K562 (cell line): ENCODE data around the gene PODXL. TPM values are rescaled to one million over a fixed set of nuclear protein-coding genes. Genes with fewer than 3 reads are reported as not detected.

ENCODE experiments used
- TSC22D4 ChIP-seq: fragments of 450-650 bp; IDR thresholded peaks from 2 replicates; pipeline ENCODE4 v1.6.1; 2016; ENCODE audit warnings: missing genetic modification characterization, missing biosample characterization, control low read depth
- ZFP1 ChIP-seq: fragments of 450-650 bp; formaldehyde crosslinking; IDR thresholded peaks from 2 replicates; pipeline ENCODE4 v1.4.0; 2020; ENCODE audit warnings: mild to moderate bottlenecking, mixed read lengths
- ZKSCAN1 ChIP-seq: fragments of 150-350 bp; IDR thresholded peaks from 2 replicates; pipeline ENCODE4 v1.6.1; 2016; ENCODE audit warnings: low read depth, low read length
- ZNF444 ChIP-seq: fragments of 250-450 bp; sonication (Bioruptor Pico); IDR thresholded peaks from 2 replicates; pipeline ENCODE4 v1.4.0; 2020; ENCODE audit warnings: mild to moderate bottlenecking, moderate library complexity
- polyA plus RNA-seq, 8 experiments: library from polyadenylated mRNA; depleted of rRNA in 4 of 8; stranded (reverse) in 5 of 8; unstranded in 3 of 8; fragments of >200 nt; fragmentation: Nextera tagmentation in 2 of 8; fragmentation: Illumina TruSeq in 1 of 8; extraction: Ambion mirVana in 2 of 8; extraction: Trizol in 1 of 8; gene quantifications; 2 replicates each; pipeline versions ENCODE4 v1.2.1 to v1.2.3, GENCODE V29; 2011 to 2014; ENCODE audit warnings: inconsistent platforms in 1 of 8, missing spikeins in 1 of 8
- total RNA-seq, 7 experiments: library from RNA; depleted of rRNA in 6 of 7; stranded (reverse); fragments of >200 nt in 6 of 7; fragmentation: Illumina TruSeq in 2 of 7; extraction: Trizol in 2 of 7; gene quantifications; 2 replicates each; pipeline versions ENCODE4 v1.2.1 to v1.2.3, GENCODE V29; 2011 to 2021; ENCODE audit warnings: low replicate concordance in 1 of 7
- TF ChIP-seq, protein P1 (sequence below), 2 experiments: fragments of 450-650 bp; IDR thresholded peaks; 2 replicates each; pipeline ENCODE4 v1.6.1; 2016; ENCODE audit warnings: mild to moderate bottlenecking in 2 of 2, borderline replicate concordance in 1 of 2, low read depth in 1 of 2, moderate library complexity in 1 of 2
- TF ChIP-seq, protein P2 (sequence below): fragments of 250-450 bp; sonication (Bioruptor Pico); IDR thresholded peaks from 2 replicates; pipeline ENCODE4 v1.4.0; 2020; ENCODE audit warnings: mild to moderate bottlenecking

The PODXL gene
- total and polyA plus RNA-seq, 9 of the 15 experiments (the other 6 are each of a cell fraction or from before 2014, with no cell fraction given) = 0.01 to 0.73 (median 0.07) TPM

DNA sequence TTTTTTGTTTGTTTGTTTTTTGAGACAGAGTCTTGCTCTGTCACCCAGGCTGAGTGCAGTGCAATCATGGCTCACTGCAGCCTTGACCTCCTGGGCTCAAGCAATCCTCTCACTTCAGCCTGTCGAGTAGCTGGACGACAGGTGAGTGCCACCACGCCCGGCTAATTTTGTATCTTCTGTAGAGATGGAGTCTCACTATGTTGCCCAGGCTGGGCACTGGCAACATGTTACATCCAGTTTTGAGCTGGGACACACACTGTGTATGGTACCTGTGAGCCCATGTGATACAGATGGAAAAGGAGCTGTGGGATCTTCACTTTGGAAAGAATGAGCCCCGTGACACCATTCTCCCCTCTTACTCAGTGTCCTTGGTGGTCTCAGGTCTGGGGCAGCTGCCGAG, 40.4 kb upstream of the PODXL start (continued):
- TF ChIP-seq, protein P1, sequence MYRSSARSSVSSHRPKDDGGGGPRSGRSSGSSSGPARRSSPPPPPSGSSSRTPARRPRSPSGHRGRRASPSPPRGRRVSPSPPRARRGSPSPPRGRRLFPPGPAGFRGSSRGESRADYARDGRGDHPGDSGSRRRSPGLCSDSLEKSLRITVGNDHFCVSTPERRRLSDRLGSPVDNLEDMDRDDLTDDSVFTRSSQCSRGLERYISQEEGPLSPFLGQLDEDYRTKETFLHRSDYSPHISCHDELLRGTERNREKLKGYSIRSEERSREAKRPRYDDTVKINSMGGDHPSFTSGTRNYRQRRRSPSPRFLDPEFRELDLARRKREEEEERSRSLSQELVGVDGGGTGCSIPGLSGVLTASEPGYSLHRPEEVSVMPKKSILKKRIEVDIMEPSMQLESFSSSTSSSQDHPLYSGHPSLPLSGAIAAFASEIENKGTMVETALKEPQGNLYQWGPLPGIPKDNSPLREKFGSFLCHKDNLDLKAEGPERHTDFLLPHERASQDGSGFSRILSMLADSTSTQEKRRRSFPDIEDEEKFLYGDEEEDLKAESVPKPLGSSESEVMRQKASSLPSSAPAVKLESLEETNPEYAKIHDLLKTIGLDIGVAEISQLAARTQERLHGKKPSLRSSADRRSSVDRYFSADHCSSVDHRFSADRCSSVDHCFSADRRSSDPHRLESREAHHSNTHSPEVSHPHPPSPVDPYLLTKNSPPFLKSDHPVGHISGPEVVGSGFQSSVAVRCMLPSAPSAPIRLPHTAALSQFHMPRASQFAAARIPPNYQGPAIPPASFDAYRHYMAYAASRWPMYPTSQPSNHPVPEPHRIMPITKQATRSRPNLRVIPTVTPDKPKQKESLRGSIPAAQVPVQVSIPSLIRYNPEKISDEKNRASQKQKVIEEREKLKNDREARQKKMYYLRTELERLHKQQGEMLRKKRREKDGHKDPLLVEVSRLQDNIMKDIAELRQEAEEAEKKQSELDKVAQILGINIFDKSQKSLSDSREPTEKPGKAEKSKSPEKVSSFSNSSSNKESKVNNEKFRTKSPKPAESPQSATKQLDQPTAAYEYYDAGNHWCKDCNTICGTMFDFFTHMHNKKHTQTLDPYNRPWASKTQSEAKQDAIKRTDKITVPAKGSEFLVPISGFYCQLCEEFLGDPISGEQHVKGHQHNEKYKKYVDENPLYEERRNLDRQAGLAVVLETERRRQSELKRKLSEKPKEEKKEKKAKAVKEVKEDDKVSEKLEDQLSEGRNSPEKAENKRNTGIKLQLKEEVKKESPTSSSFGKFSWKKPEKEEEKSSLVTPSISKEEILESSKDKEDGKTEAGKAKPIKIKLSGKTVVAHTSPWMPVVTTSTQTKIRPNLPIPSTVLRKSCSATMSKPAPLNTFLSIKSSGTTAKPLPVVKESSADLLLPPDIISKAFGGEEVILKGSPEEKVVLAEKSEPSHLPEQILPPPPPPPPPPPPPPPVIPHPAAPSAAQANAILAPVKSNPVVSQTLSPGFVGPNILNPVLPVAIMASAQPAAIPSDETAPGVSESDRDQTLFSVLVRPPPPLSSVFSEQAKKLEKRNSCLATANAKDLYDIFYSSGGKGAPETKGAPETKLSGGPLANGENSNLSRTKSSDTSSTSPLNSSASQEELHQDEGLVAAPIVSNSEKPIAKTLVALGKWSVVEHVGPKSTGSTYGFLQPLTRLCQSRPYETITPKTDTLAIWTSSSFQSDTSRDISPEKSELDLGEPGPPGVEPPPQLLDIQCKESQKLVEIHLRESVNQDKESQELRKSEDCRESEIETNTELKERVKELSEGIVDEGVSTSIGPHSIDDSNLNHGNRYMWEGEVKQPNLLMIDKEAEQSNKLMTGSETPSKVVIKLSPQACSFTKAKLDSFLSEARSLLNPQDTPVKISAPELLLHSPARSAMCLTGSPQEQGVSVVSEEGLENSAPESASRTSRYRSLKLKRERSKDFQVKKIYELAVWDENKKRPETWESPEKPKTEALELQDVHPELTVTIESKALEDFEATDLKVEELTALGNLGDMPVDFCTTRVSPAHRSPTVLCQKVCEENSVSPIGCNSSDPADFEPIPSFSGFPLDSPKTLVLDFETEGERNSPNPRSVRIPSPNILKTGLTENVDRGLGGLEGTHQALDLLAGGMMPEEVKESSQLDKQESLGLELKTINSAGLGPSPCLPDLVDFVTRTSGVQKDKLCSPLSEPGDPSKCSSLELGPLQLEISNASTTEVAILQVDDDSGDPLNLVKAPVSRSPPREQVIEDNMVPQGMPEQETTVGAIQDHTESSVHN (IDR thresholded peaks at IDR 0.05; ENCODE audit: borderline replicate concordance in 1 of 2, low read depth in 1 of 2) = no peak
- TF ChIP-seq ZNF444 (no peak), ZKSCAN1 (no peak), TSC22D4 (no peak), ZFP1 (CRISPR knock-in tag) (no peak)
- TF ChIP-seq, protein P2, sequence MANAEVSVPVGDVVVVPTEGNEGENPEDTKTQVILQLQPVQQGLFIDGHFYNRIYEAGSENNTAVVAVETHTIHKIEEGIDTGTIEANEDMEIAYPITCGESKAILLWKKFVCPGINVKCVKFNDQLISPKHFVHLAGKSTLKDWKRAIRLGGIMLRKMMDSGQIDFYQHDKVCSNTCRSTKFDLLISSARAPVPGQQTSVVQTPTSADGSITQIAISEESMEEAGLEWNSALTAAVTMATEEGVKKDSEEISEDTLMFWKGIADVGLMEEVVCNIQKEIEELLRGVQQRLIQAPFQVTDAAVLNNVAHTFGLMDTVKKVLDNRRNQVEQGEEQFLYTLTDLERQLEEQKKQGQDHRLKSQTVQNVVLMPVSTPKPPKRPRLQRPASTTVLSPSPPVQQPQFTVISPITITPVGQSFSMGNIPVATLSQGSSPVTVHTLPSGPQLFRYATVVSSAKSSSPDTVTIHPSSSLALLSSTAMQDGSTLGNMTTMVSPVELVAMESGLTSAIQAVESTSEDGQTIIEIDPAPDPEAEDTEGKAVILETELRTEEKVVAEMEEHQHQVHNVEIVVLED (CRISPR knock-in tag) = no peak
